ENCODE measurements around the gene MIR17HG.
"Not testable (repeated sequence)": the region's sequence is repeated elsewhere in the genome, so short reads cannot be mapped to it uniquely, and the experiment has no call there.

Gene MIR17HG

DNA sequence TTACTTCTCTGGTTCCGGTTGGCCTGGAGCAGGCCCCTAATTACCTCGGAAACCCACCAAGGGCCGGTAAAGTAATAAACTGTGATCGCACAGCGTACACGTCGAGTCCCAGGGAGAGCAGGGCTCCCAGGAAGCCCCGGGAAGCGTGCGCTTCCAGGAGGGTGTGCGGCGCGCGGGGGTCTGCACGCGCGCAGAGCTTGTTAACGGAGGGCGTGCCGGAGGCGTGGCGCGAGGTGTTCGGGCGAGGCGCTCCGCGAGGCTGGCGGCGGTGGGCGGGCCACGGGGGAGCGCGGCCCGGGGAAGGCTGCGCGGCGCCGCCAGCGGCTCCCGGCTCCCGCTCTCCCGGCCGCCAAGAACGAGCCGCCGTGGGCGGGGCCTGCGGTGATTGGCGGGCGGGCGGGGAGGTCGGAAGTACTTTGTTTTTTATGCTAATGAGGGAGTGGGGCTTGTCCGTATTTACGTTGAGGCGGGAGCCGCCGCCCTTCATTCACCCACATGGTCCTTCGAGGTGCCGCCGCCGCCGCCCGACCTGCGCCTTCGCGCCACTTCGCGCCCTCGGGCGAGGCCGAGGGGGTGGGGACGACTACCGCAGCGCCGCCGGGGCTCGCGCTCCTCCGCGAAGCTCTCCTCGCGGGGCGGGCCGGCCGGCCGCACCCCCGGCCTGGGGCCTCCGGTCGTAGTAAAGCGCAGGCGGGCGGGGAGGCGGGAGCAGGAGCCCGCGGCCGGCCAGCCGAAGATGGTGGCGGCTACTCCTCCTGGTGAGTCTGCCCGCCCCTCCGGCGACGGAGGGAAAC, at the start of gene MIR17HG:
Gene MIR17HG (plus strand): TSS at position 486 of the 794 bp plus-strand sequence.
- DNase-seq = peak; percentile 81

DNA sequence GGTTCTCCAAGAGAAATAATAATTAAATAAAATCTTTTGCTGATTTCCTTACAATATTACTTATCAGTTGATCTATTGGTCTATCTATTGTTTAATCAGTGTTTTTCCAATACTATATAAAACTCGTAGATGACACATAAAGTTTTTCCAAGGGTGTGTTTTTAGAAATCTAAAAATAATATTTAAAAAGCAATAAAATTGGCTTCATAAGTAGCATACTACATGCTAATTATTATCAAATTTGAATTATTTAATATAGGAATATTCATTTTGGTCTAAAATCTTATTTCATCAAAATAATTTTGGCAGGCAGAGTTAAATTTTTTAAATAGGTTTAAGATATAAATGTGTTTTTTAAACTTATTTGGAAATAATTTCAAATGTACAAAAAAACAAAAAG, 49.4 kb upstream of the MIR17HG start:
- DNase-seq = no peak

DNA sequence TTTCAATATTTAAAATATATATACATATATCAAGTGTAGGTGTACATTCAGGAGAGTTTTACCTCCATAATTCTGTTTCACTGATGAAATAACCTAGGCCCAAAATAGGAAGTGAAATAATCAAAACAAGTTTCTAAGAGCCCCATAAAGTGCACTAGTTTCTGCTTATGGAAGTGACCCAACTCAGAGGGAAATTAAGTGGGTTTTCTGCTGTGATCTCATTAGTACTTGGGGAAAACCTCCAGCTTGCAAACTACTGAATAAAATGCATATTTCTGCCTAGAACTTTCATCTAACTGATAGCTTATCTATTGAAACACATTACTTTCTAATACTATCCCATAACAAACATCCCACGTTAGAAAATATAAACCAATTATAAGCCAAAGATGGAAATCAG, 45.4 kb upstream of the MIR17HG start:
- DNase-seq = no peak

DNA sequence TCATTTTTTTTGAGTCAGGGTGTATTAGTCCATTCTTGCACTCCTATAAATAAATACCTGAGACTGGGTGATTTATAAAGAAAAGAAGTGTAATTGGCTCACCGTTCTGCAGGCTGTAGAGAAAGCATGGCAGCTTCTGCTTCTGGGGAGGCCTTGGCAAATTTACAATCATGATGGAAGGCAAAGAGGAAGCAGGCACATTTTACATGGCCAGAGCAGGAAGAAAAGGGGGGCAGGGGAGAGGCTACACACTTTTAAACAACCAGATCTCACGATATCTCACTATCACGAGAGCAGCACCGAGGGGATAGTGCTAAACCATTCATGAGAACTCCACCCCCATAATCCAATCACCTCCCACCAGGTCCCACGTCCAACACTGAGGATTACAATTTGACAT, 44.5 kb upstream of the MIR17HG start:
- DNase-seq = no peak

DNA sequence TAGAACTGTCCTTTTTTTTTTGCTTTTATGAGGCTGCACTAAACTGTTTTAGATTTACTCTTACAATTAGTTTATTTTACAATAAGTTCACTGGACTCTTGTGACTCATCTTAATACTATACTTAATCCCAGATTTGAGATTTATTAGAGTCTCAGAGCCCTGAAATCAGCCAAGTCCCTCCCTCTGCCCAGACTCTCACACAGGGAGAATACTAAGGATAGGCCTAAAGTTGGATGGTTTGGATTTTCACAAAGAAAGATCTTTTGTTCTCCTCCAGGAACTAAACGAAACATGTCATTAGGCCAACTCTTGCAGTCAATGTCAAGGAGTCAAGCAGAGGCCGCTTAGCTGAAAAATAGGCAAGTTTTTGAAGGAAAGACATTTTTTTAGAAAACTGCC, 42.7 kb upstream of the MIR17HG start:
- DNase-seq = no peak

DNA sequence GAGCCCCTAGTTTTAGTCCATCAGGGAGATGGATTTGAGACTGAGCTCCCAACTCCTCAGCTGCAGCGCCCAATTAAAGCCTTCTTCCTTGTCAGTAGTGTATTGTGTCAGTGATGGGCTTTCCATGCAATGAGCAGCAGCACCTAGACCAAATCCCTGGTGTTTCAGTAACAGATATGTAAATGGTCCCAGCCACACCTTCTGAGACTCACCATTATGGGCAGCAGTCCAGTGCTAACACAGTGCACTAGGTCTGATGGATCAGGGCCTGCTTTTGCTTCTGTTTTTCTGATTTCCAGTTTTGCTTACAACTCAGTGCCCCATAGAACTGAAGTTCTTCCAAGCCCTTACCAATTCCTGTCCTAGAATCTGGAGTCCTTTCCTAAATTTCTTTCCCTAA, 41.8 kb upstream of the MIR17HG start:
- no peak for DNase-seq

DNA sequence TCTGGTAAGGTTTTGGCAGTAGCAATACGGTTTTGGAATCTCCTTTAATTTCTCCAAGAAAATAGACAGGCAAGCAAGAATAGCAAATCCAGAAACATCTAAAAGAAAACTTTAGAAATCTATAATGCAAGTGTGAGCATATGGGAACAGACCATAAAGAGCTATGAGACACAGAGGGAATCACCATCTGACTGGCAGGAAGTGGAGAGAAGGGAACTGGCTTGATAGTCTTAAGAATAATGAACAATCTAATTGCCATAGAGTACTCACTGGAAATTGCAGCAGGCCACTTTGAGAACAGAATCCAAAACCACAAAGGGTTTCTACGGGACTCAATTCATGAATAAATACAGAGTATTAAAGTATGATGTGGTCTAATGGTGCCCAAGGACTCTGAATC, 39.6 kb upstream of the MIR17HG start:
- no peak for DNase-seq

DNA sequence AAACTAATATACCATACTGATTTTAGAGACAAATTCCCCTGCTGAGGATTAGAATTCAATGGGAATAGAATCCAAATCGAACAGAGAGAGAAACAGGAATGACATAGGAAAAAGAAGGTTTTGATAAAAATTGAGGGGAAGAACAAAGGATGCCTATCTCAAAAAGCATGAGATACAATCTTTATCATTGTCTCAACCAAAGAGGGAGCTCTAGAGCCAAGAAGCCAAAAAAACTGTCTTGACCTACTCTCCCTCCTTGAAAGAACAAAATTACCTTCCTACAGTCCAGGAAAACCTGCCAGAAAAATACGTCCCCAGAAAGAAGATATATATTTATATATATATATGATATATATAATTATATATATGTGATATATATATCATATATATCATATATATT, 39.2 kb upstream of the MIR17HG start:
- no peak for DNase-seq

DNA sequence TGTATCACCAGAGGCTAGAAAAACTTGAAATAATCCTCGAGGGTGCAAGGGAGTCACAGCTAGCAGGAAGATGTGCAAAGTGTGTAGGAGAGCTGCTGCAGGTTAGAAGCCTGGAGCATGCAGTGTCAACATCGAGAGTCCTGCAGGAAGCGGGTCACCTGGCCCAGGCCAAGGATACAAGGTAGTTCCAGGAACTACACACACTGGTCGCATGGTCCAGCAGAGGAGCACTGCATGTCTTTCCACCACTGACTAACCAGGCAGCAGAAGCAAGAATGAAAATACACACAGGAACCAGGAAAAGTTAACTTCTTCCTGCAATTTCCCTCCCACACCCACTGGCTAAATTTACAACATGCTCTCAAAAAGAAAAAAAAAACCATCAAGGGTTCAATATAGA, 36.0 kb upstream of the MIR17HG start:
- DNase-seq = no peak

DNA sequence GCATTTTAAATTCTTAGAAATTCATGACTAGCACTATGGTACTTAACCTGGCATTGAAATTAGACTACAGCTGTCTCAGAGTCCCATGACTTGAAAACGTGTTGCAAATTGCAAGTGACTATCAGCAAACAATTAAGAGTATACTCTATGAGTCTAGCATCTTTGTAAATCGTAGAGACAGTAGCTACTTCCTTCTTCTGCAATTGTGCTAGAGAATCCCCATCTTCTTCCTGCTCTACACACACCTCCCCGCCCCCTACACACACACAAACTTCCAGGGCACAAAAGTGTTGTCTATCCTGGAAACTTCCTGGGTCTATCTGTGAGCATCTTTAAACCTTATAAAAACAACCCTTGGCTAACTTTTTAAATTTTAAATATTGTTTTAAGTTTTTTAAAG, 35.2 kb upstream of the MIR17HG start:
- no peak for DNase-seq

DNA sequence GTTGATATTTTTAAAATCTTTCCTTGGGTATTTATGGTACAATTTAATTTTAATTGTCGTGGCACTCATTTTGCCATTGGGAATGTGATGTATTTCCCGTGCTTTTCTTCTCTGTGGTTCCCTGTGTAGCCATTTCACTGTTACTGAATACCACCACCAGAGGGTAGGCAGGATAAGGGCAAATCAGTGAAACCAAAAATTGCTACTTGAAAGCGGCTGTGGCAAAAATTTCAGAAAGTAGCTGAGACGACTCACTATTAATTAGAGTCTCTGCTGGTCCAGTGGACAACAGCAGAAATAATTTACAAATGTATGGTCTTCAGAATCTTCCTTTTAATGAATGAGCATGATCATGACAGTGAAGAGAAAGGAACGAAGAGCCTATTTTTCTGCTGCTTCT, 34.4 kb upstream of the MIR17HG start:
- DNase-seq = no peak

DNA sequence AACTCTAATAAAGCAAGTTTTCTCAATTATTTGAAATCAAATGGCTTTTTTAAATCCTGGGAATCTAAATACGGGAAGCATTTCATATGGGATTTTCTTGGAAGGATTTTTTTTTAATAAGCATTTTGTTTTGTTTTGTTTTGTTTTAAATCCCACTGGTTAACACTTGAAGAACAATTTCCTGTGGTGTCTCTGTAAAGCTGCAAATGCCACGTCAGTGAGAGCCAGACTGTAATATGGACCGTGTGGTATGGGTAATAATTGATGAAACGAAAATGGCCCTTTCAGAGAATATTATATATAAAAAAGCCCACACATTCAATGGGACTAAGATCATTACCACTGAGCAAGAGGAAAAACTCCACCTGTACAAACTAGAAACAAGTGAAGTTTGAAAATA, 33.9 kb upstream of the MIR17HG start:
- no peak for DNase-seq

DNA sequence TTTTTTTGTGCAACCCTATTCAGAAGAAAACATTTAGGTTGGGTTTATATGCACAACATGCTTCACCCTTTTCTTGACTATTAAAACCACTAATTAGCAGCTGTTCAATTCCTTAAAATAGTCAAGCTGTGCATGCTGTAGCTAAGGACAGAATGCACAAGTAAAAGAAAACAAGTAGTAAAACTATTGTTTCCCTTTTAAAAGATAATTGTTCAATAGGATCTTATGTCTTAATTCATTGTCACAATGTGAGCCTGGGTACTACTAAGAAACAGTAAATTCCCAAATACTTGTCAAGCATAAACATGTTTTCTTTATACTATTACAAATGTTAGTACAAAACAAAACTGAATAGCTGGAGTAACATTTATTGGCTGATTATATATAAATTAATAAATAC, 32.6 kb upstream of the MIR17HG start:
- no peak for DNase-seq

DNA sequence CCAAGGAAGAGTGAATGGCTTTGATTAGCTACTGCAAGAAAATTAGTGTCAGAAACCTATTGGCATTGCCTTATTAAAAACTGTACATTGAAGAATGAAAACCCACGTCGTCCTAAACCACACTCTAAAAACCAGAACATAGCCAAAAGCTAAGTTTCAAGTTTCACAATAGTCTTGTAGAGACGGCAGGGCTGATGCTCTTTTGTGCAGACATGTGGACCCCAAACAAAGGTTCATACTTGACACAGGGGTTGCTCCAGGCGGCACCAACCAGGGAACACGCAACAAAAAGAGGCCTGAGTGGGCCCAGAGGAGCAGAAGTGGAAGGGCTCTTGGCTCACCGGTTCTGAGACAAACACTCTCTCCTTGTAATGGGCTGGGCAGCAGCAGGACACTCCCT, 28.6 kb upstream of the MIR17HG start:
- DNase-seq = no peak

DNA sequence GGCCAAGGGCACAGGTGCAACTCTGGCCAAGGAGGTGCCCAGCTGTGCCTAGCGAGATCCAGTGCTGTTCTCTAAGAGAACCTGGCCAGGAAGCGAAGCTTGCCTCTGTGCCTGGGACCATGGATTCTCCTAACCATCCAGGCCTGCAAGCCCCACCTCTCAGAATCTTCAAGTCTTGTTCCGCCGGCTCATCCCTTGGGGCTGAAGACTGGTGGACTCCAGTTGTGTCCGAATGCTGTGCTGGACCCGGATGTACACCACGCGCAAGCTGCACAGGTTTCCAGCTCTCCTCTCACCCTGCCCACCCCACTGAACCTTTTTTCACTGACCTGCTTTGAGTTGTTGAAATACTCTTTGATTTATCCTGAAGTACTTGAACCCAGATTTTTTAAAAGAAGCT, 27.5 kb upstream of the MIR17HG start:
- no peak for DNase-seq

DNA sequence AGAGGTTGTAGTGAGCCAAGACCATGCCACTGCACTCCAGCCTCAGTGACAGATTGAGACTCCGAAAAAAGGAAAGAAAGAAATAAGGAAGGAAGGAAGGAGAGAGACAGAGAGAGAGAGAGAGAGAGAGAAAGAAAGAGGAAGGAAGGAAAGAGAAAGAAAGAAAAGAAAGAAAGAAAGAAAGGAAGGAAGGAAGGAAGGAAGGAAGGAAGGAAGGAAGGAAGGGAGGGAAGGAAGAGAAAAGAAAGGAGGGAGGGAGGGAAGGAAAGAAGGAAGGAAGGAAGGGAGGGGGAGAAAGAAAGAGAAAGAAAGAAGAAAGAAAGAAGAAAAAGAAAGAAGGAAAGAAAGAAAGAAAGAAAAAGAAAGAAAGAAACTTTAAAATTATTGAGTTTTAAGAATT, 26.5 kb upstream of the MIR17HG start:
- DNase-seq = not testable (repeated sequence)

DNA sequence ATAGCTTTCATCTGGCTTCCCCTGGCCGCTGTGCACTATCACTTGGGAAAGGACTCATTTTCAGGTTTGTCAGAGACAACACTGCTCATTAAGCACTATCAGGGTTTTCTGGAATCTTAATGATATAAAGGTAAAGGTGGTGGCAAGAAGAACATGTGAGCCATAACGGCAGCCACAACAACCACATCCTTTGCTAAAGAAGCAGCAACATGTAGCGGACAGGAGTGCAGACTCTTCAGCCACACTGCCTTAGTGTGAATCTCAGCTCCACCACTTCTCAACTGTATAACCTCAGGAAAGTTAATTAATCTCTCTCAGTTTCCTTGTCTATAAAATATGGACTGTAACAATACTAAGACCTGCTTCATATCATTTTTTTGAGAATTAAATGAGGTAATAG, 24.1 kb upstream of the MIR17HG start:
- no peak for DNase-seq

DNA sequence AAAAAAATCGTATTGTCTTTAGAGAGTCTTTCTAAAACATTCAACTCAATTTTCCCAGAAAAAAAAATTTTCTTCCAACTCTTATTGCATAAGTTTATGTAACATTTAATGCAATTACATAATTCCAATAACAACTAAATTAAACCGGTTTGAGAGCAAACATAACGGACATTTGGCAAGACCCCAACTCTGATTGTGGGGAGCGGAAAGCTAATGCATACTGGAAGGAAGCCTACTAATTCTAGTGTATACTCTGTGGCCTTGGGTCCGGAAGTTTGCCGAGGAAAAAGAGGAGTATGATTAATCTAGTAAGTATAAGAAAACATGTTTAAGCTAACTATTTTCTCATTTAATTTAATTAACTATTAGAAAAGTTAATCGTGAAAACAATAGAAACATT, 21.3 kb upstream of the MIR17HG start:
- DNase-seq = no peak

DNA sequence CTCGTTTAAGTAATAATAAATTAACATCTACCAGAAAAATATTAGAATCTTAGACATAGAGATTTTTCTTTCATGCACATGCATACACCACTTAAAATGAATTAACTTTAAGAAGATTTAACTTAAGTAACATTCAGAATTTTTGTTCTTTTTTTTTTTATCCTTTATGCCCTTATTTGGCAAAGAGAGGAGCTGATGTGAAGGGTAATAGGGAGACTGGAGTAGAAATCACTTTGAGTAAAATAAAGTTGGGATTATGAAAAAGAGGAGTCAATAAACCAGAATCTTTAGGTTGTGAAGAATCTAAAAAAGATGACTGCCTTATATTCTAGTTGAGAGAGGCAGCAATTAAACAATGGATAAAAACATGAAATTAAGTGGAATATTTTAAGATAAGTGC, 18.8 kb upstream of the MIR17HG start:
- no peak for DNase-seq

DNA sequence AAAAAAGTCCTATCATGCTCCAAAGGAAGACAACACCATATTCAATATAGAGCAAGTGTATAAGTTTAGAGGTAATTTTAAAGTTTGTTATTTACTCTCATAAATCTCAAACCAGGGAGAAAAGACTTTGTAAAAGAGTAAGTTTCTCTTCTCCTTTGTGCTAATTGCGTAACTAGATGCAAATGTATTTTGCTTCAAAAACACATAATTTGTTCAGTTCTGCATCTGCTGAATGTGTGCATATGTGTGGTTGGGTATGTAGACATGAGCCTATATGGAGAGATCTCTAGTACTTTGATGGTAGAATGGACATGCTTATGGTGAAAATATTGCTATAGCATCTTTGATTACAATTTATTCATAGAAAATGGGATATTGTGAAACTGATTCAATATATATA, 17.8 kb upstream of the MIR17HG start:
- DNase-seq = no peak

DNA sequence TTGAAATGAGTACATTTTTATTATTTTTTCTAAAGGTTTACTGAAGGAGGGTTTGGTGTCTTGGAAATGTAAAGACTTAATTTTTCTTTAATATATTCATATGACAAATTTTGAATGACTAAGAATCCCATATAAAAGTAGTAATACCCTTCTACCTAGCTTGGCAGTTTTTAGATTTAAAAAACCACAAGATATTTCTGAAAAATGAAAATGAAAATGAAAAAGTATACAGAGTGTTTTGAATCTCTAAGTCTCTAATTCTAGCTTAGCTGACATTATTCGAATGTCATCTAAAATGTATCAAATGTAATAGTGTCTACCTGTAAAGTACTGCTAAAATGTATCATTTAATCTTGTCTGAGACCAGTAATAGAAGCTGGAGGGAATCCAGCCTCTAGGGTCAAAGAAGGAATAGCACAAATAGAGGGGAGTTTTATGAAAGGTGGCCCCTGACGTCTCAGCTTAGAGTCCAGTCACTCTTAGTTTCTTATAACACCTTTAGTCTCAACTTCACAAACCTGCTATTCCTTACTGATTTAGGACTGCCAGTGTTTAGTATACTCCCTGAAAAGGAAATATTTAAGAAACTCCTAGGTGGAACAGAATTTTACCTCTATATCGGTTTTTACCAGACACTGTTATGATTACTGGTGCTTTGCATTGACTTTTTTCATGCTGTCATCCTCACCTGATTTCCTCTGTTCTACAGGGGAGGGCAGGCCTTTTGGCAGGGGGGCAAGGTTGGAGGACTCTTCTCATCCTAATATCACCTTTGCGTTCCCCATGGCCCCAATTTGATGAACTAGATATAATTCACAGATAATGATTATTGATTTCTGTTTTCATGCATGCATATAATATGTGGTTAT, 16.2 kb upstream of the MIR17HG start:
- no peak for DNase-seq

DNA sequence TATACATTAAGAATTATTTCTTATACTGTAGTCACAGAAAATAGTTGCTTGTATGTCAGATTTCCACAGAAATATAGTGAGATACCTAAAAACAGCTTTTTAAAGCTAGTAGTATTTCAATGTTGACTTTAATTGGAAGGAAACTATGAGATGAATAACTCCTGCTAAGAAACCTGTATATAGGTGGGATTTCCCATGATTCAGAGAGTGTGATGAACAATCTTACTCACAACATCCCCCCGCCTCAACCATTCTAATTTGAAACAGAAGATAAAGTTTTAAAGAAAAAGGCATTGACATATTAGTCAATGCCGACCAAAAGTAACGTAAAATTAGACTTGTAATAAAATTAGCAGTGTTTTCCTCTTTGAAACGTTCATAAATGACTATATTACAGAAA, 1.4 kb upstream of the MIR17HG start:
- no peak for DNase-seq

DNA sequence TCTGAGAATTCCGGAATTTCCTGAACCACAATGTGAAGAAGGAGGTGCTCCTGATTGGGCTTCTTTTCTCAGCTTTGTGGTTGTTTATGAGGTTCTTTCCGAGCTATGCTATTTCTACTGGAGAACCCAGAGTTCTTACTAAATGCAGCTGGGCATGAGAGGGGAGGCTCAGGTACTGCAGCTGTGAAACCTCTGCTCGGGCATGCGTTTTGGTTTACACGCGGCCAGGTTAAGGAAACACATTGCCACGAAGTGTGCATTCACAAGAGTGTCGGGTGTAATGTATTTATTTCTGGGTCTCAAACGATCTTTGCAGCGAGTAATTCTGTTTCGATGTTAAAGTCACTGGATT, 661 bp upstream of the MIR17HG start:
- peak; percentile 17 for DNase-seq
